ENCODE data around the gene TEX38. TPM values are rescaled to one million over a fixed set of nuclear protein-coding genes. Genes with fewer than 3 reads are reported as not detected.
A peak's percentile ranks its signal among the peaks of the same experiment; 100 is the strongest.

TEX38 gene
- total and polyA plus RNA-seq, 8 donors: 0.35 to 0.80 TPM; not detected in 6

GRCh38 chr1:46642115-46642680 lies 29.5 kb upstream of the TEX38 start:
- DNase-seq (no peak), ATAC-seq (no peak), FAIRE-seq (no peak)
- no peaks in the 10 kb centered on the region for H3K27me3 ChIP-seq
- no peak overlapping the region for H3K4me3 ChIP-seq
- intact Hi-C loops (cut with DNase I): no loop called here
- H3K27ac ChIP-seq: no peak overlapping the region
- no peaks in the 10 kb centered on the region for H3K9me3 ChIP-seq
- TF ChIP-seq, protein P1, sequence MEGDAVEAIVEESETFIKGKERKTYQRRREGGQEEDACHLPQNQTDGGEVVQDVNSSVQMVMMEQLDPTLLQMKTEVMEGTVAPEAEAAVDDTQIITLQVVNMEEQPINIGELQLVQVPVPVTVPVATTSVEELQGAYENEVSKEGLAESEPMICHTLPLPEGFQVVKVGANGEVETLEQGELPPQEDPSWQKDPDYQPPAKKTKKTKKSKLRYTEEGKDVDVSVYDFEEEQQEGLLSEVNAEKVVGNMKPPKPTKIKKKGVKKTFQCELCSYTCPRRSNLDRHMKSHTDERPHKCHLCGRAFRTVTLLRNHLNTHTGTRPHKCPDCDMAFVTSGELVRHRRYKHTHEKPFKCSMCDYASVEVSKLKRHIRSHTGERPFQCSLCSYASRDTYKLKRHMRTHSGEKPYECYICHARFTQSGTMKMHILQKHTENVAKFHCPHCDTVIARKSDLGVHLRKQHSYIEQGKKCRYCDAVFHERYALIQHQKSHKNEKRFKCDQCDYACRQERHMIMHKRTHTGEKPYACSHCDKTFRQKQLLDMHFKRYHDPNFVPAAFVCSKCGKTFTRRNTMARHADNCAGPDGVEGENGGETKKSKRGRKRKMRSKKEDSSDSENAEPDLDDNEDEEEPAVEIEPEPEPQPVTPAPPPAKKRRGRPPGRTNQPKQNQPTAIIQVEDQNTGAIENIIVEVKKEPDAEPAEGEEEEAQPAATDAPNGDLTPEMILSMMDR (IDR thresholded peaks at IDR 0.05): no peak
- H3K4me1 ChIP-seq: peaks cover 0 to 23% (median 17%) of the 10 kb centered on the region in 3 donors
- no peaks in the 10 kb centered on the region for H3K36me3 ChIP-seq

DNA sequence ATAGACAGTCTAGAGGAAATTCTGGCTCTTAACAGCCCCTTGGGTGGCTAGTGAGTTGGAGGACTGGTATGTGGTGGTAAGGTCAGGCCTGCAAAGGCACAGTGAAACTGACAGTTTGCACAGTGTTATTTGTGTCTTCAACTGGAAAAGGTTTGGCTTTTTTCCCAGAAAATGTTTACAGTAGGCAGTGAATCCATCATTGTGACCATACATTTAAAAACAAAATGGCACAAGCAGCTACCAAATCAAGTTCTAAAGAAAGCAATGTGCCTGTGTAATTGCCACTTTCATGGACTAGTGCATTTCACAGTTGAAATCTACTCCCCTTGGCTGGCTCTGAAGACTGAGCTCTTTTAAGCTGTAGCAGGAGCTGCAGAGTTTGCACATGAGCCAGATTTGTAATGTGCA lies 28.3 kb upstream of the TEX38 start:
- intact Hi-C loops (cut with DNase I): no loop called here
- Histone ChIP-seq H3K27ac (peak overlapping the region in 1 of 4 donors; percentile 17), H3K36me3 (no peaks in the 10 kb centered on the region), H3K9me3 (no peaks in the 10 kb centered on the region), H3K4me1 (peaks cover 0 to 23% (median 17%) of the 10 kb centered on the region in 3 donors), H3K4me3 (no peak overlapping the region), H3K27me3 (no peaks in the 10 kb centered on the region)
- DNase-seq (no peak), ATAC-seq (peak in 3 of 4 donors; percentile 75 to 81 (median 81)), FAIRE-seq (peak; percentile 45)
- TF ChIP-seq, protein P1 (IDR thresholded peaks at IDR 0.05): no peak

DNA sequence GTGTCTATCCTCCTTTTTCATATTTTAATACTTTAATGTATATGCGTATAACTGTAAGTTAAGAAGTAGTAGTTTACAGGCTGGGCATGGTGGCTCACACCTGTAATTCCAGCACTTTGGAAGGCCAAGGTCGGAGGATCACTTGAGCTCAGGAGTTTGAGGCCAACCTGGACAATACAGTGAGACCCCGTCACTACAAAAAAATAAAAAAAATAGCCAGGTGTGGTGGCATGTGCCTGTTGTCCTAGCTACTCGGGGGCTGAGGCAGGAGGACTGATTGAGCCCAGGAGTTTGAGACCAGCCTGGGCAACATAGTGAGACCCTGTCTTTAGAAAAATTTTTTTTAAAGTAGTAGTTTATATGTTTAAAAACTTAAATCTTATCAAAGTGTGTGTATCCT lies 25.8 kb upstream of the TEX38 start:
- intact Hi-C loops (cut with DNase I): no loop called here
- no peaks in the 10 kb centered on the region for H3K27me3 ChIP-seq
- no peak overlapping the region for H3K4me3 ChIP-seq
- peaks cover 0 to 10% (median 0%) of the 10 kb centered on the region in 3 donors for H3K36me3 ChIP-seq
- ATAC-seq (no peak), FAIRE-seq (no peak), DNase-seq (no peak)
- 95 to 96% methylated on average over 4 of the region's 4 CpGs for WGBS, 2 donors
- TF ChIP-seq, protein P1 (IDR thresholded peaks at IDR 0.05): no peak
- no peak overlapping the region for H3K27ac ChIP-seq
- H3K4me1 ChIP-seq: peaks cover 0 to 17% (median 8%) of the 10 kb centered on the region in 3 donors
- no peaks in the 10 kb centered on the region for H3K9me3 ChIP-seq

DNA sequence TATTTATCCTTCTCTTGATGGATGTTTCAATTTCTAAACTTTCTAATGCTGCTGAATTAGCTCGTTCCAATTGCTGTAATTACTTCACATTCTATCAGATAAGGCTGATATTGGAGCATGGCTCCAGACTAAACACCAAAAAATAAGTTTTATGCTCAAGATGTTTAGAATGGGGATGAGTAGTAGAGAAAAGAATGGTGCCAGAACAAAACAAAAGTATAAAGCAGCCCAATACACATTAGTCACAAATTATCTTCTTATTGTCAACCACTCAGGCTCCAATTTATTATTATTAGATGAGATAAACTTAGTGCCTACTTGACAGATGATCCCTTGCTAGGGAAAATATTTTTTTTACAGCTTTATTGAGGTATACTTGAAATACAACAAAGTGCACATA lies 25.3 kb upstream of the TEX38 start:
- FAIRE-seq (no peak), DNase-seq (no peak), ATAC-seq (no peak)
- Histone ChIP-seq H3K9me3 (no peaks in the 10 kb centered on the region), H3K4me3 (no peak overlapping the region), H3K4me1 (peaks cover 0 to 17% (median 8%) of the 10 kb centered on the region in 3 donors), H3K36me3 (peaks cover 0 to 10% (median 0%) of the 10 kb centered on the region in 3 donors), H3K27me3 (no peaks in the 10 kb centered on the region), H3K27ac (no peak overlapping the region)
- 77 to 89% methylated on average over 1 of the region's 1 CpG for WGBS, 2 donors
- intact Hi-C loops (cut with DNase I): no loop called here
- TF ChIP-seq, protein P1 (IDR thresholded peaks at IDR 0.05): no peak

DNA sequence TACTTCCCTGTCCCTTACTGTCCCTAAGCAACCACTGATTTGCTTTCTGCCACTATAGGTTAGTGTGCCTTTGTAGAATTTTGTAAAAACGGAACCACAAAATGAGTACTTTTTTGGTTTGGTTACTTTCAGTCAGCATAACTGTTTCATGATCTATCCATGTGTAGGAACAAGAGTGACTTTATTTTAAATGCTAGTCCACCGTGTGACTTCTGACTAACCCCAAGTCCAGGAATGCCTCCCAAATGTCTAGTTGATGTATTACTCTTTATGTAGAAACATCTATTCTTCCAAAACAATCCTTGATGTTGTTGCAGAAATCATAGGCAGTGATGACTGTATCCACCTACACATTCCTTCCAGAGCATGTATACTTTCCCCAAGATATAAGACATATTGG lies 24.8 kb upstream of the TEX38 start:
- Histone ChIP-seq H3K4me1 (peaks cover 0 to 17% (median 8%) of the 10 kb centered on the region in 3 donors), H3K27me3 (no peaks in the 10 kb centered on the region), H3K36me3 (peaks cover 0 to 10% (median 0%) of the 10 kb centered on the region in 3 donors), H3K4me3 (no peak overlapping the region), H3K9me3 (no peaks in the 10 kb centered on the region), H3K27ac (no peak overlapping the region)
- DNase-seq (no peak), FAIRE-seq (no peak), ATAC-seq (no peak)
- TF ChIP-seq, protein P1 (IDR thresholded peaks at IDR 0.05): no peak
- WGBS, 2 donors: 94 to 96% methylated on average over 2 of the region's 2 CpGs
- intact Hi-C loops (cut with DNase I): no loop called here
